WTC11 (cell line): ENCODE data around the gene ZNF853.

Experiments used
- AR ChIP-seq: fragments of 250-450 bp; sonication (Bioruptor Pico); IDR thresholded peaks from 2 replicates; pipeline ENCODE4 v1.9.0; 2021; ENCODE audit warnings: mild to moderate bottlenecking
- ATF2 ChIP-seq: sonication (generic); formaldehyde crosslinking; IDR thresholded peaks from 2 replicates; pipeline ENCODE4 v1.8.1; 2022; ENCODE audit warnings: low read depth, missing genetic modification reagents, borderline replicate concordance
- ATF3 ChIP-seq: sonication (generic); formaldehyde crosslinking; conservative IDR thresholded peaks from 2 replicates; pipeline ENCODE4 v1.8.1; 2022; ENCODE audit warnings: mild to moderate bottlenecking, missing genetic modification reagents
- CTCF ChIP-seq: fragments of 200-600 bp; IDR thresholded peaks from 2 replicates; pipeline ENCODE4 v1.8.0; 2022; ENCODE audit warnings: antibody characterized with exemption
- E2F1 ChIP-seq: sonication (generic); formaldehyde crosslinking; IDR thresholded peaks from 2 replicates; pipeline ENCODE4 v1.8.0; 2022; ENCODE audit warnings: mild to moderate bottlenecking, missing genetic modification reagents
- E2F4 ChIP-seq: sonication (generic); formaldehyde crosslinking; IDR thresholded peaks from 2 replicates; pipeline ENCODE4 v1.8.1; 2022; ENCODE audit warnings: low read depth, mild to moderate bottlenecking, moderate library complexity, missing genetic modification reagents, borderline replicate concordance
- E2F5 ChIP-seq: sonication (generic); formaldehyde crosslinking; IDR thresholded peaks from 2 replicates; pipeline ENCODE4 v1.8.1; 2022; ENCODE audit warnings: mild to moderate bottlenecking, moderate library complexity, missing genetic modification reagents
- ELF4 ChIP-seq: sonication (generic); formaldehyde crosslinking; IDR thresholded peaks from 2 replicates; pipeline ENCODE4 v1.8.1; 2022; ENCODE audit warnings: low read depth, mild to moderate bottlenecking, moderate library complexity, missing genetic modification reagents
- FOXP1 ChIP-seq: sonication (generic); formaldehyde crosslinking; IDR thresholded peaks from 2 replicates; pipeline ENCODE4 v1.8.0; 2022; ENCODE audit warnings: missing genetic modification reagents, mild to moderate bottlenecking, moderate library complexity, borderline replicate concordance
- NFYB ChIP-seq: sonication (generic); formaldehyde crosslinking; conservative IDR thresholded peaks from 2 replicates; pipeline ENCODE4 v1.8.0; 2022; ENCODE audit warnings: low read depth, missing genetic modification reagents
- SP1 ChIP-seq: sonication (generic); formaldehyde crosslinking; conservative IDR thresholded peaks from 2 replicates; pipeline ENCODE4 v1.8.1; 2022; ENCODE audit warnings: missing genetic modification reagents

- TF ChIP-seq AR (CRISPR knock-in tag) = no peak
- no peak for TF ChIP-seq ELF4
- TF ChIP-seq ATF3 (CRISPR knock-in tag) = no peak
- TF ChIP-seq CTCF = no peak
- TF ChIP-seq FOXP1 (CRISPR knock-in tag) = no peak
- no peak for TF ChIP-seq E2F5 (CRISPR knock-in tag)
- TF ChIP-seq ATF2 (CRISPR knock-in tag) = no peak
- TF ChIP-seq E2F1 (CRISPR knock-in tag) = no peak
- TF ChIP-seq SP1 (CRISPR knock-in tag) = no peak
- no peak for TF ChIP-seq E2F4 (CRISPR knock-in tag)
- no peak for TF ChIP-seq NFYB
Measured at GRCh38 chr7:6607651-6608051, 7.8 kb upstream of the ZNF853 start.
